GM12878 (cell line): ENCODE results near the gene TMEM18. TPM values are rescaled to one million over a fixed set of nuclear protein-coding genes. Genes with fewer than 3 reads are reported as not detected.
"Not testable (repeated sequence)": the region's sequence is repeated elsewhere in the genome, so short reads cannot be mapped to it uniquely, and the experiment has no call there.

Experiments used
- ATAC-seq: fragments of 200-7000 bp; cut with Tn5 transposase; 3 replicates; pipeline ENCODE4 v1.9.1; 2020; ENCODE audit warnings: mild to moderate bottlenecking, moderate library complexity
- BruUV-seq: library from RNA; stranded (reverse); fragments of 400-500 nt; replicated peaks from 2 replicates; lab custom pipeline; 2021; lab: Mats Ljungman, UMichigan
- CTCF ChIA-PET: fragments of 300-600 bp; sonication (Branson Sonifier 250); formaldehyde crosslinking; extraction: SDS; loops from one replicate; lab custom pipeline; 2021; ENCODE audit warnings: inconsistent platforms; lab: Yijun Ruan, JAX
- POLR2A ChIA-PET: fragments of 350-600 bp; formaldehyde crosslinking; extraction: SDS; loops from one replicate; lab custom pipeline; 2021; ENCODE audit warnings: inconsistent platforms; lab: Charles Lee
- RAD21 ChIA-PET: fragments of 300-600 bp; sonication (Branson Sonifier 250); formaldehyde crosslinking; loops from one replicate; lab custom pipeline; 2023; ENCODE audit warnings: antibody characterized with exemption; ENCODE audit not compliant: unreplicated experiment; lab: Charles Lee
- SMC1A ChIA-PET: fragments of 300-600 bp; sonication (Branson Sonifier 250); formaldehyde crosslinking; loops from one replicate; lab custom pipeline; 2023; ENCODE audit not compliant: unreplicated experiment, uncharacterized antibody; lab: Charles Lee
- DNase-seq: peaks from one replicate; pipeline ENCODE4 v3.0.0-alpha.2; 2011; ENCODE audit warnings: low read depth, low spot score
- FAIRE-seq: peaks from 3 replicates; lab custom pipeline; 2011; peaks lifted over from hg19 to GRCh38; lab: Jason Lieb, UNC
- H2AFZ ChIP-seq: 2 replicates; pipeline ENCODE4 v1.6.0; 2011; ENCODE audit warnings: low read depth, low read length, control low read depth; ENCODE audit not compliant: control insufficient read depth
- H3K27ac ChIP-seq: 2 replicates; pipeline ENCODE4 v1.5.1; 2011; ENCODE audit warnings: control low read depth; ENCODE audit not compliant: control insufficient read depth, insufficient read depth
- H3K27me3 ChIP-seq, 2 experiments: replicated peaks in 1 of 2; 2 replicates each; pipeline versions ENCODE4 v1.6.0 to v1.6.1; 2011; ENCODE audit warnings: low read length in 1 of 2; ENCODE audit not compliant: control insufficient read depth in 2 of 2, insufficient read depth in 2 of 2
- H3K36me3 ChIP-seq, 2 experiments: 2 replicates each; pipeline ENCODE4 v1.5.1; 2011; ENCODE audit warnings: low read length in 1 of 2; ENCODE audit not compliant: control insufficient read depth in 2 of 2, insufficient read depth in 2 of 2
- H3K4me1 ChIP-seq: 2 replicates; pipeline ENCODE4 v1.6.1; 2011; ENCODE audit warnings: mild to moderate bottlenecking, low read length, moderate library complexity, mixed read lengths; ENCODE audit not compliant: control insufficient read depth, insufficient read depth
- H3K4me2 ChIP-seq: 2 replicates; pipeline ENCODE4 v1.6.0; 2011; ENCODE audit warnings: control low read depth; ENCODE audit not compliant: control insufficient read depth, insufficient read depth
- H3K4me3 ChIP-seq: fragments of 200-600 bp; sonication (generic); 2 replicates; pipeline ENCODE4 v1.5.1; 2016
- H3K79me2 ChIP-seq: 2 replicates; pipeline ENCODE4 v1.6.0; 2011; ENCODE audit warnings: low read length; ENCODE audit not compliant: control insufficient read depth, insufficient read depth
- H3K9ac ChIP-seq: 2 replicates; pipeline ENCODE4 v1.8.0; 2011; ENCODE audit warnings: low read length, control low read depth, mixed read lengths; ENCODE audit not compliant: control insufficient read depth, insufficient read depth
- H3K9me3 ChIP-seq: replicated peaks from 3 replicates; pipeline ENCODE4 v1.5.1; 2011; ENCODE audit warnings: mild to moderate bottlenecking, low read length; ENCODE audit not compliant: control insufficient read depth, insufficient read depth
- H4K20me1 ChIP-seq: 2 replicates; pipeline ENCODE4 v1.6.0; 2011; ENCODE audit not compliant: control insufficient read depth, insufficient read depth
- BCL11A ChIP-seq: IDR thresholded peaks from 2 replicates; pipeline ENCODE4 v1.6.1; 2011; ENCODE audit warnings: low read depth, low read length
- HDAC2 ChIP-seq: fragments of 200-600 bp; sonication (generic); IDR thresholded peaks from 2 replicates; pipeline ENCODE4 v1.6.1; 2017
- STAT1 ChIP-seq: fragments of 450-650 bp; conservative IDR thresholded peaks from 2 replicates; pipeline ENCODE4 v1.6.1; 2014; ENCODE audit warnings: antibody characterized with exemption, mild to moderate bottlenecking
- ZNF207 ChIP-seq: fragments of 450-650 bp; IDR thresholded peaks from 2 replicates; pipeline ENCODE4 v1.6.1; 2014; ENCODE audit warnings: antibody characterized with exemption, mild to moderate bottlenecking, borderline replicate concordance
- WGBS: methylation state at CpG from one replicate; pipeline ENCODE4 v1.1.6; 2016; ENCODE audit warnings: low lambda C conversion rate; ENCODE audit not compliant: insufficient replicate concordance, insufficient coverage; ENCODE audit errors: missing lambda C conversion rate; 5-methylcytosine and 5-hydroxymethylcytosine counted together
- in situ Hi-C: fragments of 300-500 bp; cut with MboI; formaldehyde crosslinking; loops from 9 replicates; pipeline ENCODE4 v1.14.3; 2018; ENCODE audit warnings: mixed read lengths
- intact Hi-C: fragments of 100-400 bp; cut with micrococcal nuclease; formaldehyde crosslinking; loops from one replicate; pipeline ENCODE4 v1.14.2; 2022; ENCODE audit not compliant: unreplicated experiment
- polyA plus RNA-seq, 11 experiments: library from polyadenylated mRNA; depleted of rRNA in 4 of 11; unstranded in 6 of 11; stranded (reverse) in 5 of 11; fragments of >200 nt; fragmentation: Nextera tagmentation in 4 of 11; fragmentation: Illumina TruSeq in 1 of 11; extraction: Ambion mirVana in 4 of 11; extraction: Trizol in 1 of 11; gene quantifications; 1 replicate in 1 of 11; 2 replicates in 10 of 11; pipeline versions ENCODE4 v1.2.1 to v1.2.3, GENCODE V29; 2011 to 2016; ENCODE audit warnings: inconsistent platforms in 2 of 11, missing spikeins in 2 of 11, low read depth in 1 of 11
- total RNA-seq, 4 experiments: library from RNA; depleted of rRNA in 3 of 4; stranded (reverse); fragments of >200 nt in 3 of 4; fragmentation: Illumina TruSeq in 1 of 4; extraction: Trizol in 1 of 4; gene quantifications; 2 replicates each; pipeline versions ENCODE4 v1.2.1 to v1.2.3, GENCODE V29; 2013 to 2021
- TF ChIP-seq, protein P1 (sequence below): fragments of 450-650 bp; IDR thresholded peaks from 2 replicates; pipeline ENCODE4 v1.6.1; 2017; ENCODE audit warnings: mild to moderate bottlenecking, moderate library complexity

Gene TMEM18
- total and polyA plus RNA-seq, 10 of the 15 experiments (the other 5 are each of a cell fraction or from before 2014, with no cell fraction given), result 11.2 to 56.3 (median 26.0) TPM

DNA sequence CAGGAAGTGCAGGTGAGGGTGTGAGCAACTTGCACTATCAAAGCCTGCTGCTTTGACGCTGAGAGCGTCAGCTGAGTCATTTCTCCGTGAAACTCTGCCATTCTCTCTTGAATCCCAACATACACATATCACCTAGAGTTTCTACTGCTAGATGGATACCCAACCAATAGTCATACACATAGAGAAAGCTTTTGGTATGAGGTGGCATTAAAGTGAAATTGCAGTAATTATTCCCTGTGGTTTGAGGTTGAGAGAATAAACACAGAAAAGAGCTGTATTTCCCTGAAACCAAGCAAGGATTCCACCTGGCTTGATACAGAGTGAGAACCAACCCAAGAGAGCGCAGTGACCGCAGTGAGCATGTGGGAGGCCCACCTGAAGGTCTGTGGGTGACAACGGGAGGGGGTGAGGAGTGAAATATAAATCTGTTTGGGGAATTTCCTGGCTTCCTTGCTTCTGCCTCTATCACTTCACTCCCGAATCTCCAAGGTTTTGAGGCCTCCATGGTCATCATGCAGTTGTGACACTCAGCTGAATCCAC is 28.8 kb upstream of the TMEM18 start (continued):
- TF ChIP-seq BCL11A, result peak; percentile 79; the same call in 1 of the 2 replicates

DNA sequence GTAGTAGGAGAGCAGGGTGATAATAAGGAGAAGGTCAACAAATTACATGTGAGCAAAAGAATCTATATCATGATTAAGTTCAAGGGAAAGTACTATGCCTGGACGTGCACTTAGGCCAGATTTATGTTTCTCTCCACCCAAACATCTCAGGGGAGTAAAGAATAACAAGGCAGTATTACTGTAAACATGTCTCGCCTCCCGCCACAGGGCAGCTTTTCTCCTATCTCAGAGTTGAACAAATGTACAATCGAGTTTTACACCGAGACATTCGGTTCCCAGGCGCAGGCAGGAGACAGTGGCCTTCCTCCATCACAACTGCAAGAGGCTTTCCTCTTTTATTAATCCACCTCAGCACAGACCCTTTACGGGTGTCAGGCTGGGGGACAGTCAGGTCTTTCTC is 25.6 kb upstream of the TMEM18 start:
- H4K20me1 ChIP-seq, ATAC-seq, H2AFZ ChIP-seq, intact Hi-C loops, FAIRE-seq, H3K36me3 ChIP-seq, BruUV-seq, H3K27me3 ChIP-seq, H3K79me2 ChIP-seq, in situ Hi-C loops, H3K9ac ChIP-seq, SMC1A ChIA-PET, POLR2A ChIA-PET, RAD21 ChIA-PET, DNase-seq, H3K4me3 ChIP-seq, CTCF ChIA-PET, H3K27ac ChIP-seq, H3K4me2 ChIP-seq, H3K9me3 ChIP-seq: not testable (repeated sequence)
- H3K4me1 ChIP-seq, result peaks cover 11% of the 10 kb centered on the region
- 66% methylated on average over 8 of the region's 8 CpGs for WGBS

- ATAC-seq, result no peak
- no peak for DNase-seq
- no peaks in the 10 kb centered on the region for H4K20me1 ChIP-seq
- no peak overlapping the region for H2AFZ ChIP-seq
- H3K4me1 ChIP-seq, result peaks cover 5% of the 10 kb centered on the region; the same call in 1 of the 2 replicates
- CTCF ChIA-PET, result interaction anchor here (0.8 kb wide), 1 partner anchor 9 kb away, joined by 3 read pairs; no protein-coding TSS in a partner anchor
- no peak overlapping the region for H3K27ac ChIP-seq
- H3K79me2 ChIP-seq, result no peaks in the 10 kb centered on the region
- SMC1A ChIA-PET, result interaction anchor here (1.5 kb wide), 1 partner anchor 18 kb away, joined by 3 read pairs; no protein-coding TSS in a partner anchor
- TF ChIP-seq, protein P1, sequence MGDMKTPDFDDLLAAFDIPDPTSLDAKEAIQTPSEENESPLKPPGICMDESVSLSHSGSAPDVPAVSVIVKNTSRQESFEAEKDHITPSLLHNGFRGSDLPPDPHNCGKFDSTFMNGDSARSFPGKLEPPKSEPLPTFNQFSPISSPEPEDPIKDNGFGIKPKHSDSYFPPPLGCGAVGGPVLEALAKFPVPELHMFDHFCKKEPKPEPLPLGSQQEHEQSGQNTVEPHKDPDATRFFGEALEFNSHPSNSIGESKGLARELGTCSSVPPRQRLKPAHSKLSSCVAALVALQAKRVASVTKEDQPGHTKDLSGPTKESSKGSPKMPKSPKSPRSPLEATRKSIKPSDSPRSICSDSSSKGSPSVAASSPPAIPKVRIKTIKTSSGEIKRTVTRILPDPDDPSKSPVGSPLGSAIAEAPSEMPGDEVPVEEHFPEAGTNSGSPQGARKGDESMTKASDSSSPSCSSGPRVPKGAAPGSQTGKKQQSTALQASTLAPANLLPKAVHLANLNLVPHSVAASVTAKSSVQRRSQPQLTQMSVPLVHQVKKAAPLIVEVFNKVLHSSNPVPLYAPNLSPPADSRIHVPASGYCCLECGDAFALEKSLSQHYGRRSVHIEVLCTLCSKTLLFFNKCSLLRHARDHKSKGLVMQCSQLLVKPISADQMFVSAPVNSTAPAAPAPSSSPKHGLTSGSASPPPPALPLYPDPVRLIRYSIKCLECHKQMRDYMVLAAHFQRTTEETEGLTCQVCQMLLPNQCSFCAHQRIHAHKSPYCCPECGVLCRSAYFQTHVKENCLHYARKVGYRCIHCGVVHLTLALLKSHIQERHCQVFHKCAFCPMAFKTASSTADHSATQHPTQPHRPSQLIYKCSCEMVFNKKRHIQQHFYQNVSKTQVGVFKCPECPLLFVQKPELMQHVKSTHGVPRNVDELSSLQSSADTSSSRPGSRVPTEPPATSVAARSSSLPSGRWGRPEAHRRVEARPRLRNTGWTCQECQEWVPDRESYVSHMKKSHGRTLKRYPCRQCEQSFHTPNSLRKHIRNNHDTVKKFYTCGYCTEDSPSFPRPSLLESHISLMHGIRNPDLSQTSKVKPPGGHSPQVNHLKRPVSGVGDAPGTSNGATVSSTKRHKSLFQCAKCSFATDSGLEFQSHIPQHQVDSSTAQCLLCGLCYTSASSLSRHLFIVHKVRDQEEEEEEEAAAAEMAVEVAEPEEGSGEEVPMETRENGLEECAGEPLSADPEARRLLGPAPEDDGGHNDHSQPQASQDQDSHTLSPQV, result no peak
- TF ChIP-seq STAT1 (no peak), HDAC2 (no peak), ZNF207 (no peak)
- TF ChIP-seq, all 136 proteins: peak for 0
- peaks cover 2% of the 10 kb centered on the region; the same call in 1 of the 3 replicates for H3K9me3 ChIP-seq
- H3K4me3 ChIP-seq, result no peak overlapping the region
- ChIA-PET RAD21 (interaction anchor here (1.0 kb wide), 1 partner anchor 9 kb away, joined by 3 read pairs; no protein-coding TSS in a partner anchor), POLR2A (no interaction called here)
- in situ Hi-C loops, result no loop called here
- no peak for FAIRE-seq
- no peaks in the 10 kb centered on the region for H3K36me3 ChIP-seq
- intact Hi-C loops, result no loop called here
- H3K4me2 ChIP-seq, result no peak overlapping the region
- no peaks in the 10 kb centered on the region for H3K27me3 ChIP-seq
- H3K9ac ChIP-seq, result no peak overlapping the region
- WGBS, result 84% methylated on average over 11 of the region's 11 CpGs
- BruUV-seq, result no TSS peak
Measured at GRCh38 chr2:696999-697627, 19.9 kb upstream of the TMEM18 start.
